ENCODE results near the gene ZP1.

Gene ZP1

GRCh38 chr11:60844045-60844869 lies 23.1 kb upstream of the ZP1 start:
- DNase-seq (ENCODE audit: low spot score) = no peak

- DNase-seq (ENCODE audit: low spot score) = no peak
These were observed 22.5 kb upstream of the ZP1 start for GRCh38 chr11:60844870-60845221.

GRCh38 chr11:60845338-60845737 lies 22.0 kb upstream of the ZP1 start:
- no peak for DNase-seq (ENCODE audit: low spot score)

GRCh38 chr11:60847281-60847680 lies 20.1 kb upstream of the ZP1 start:
- DNase-seq (ENCODE audit: low spot score) = no peak

- no peak for DNase-seq (ENCODE audit: low spot score)
These were observed 19.4 kb upstream of the ZP1 start for GRCh38 chr11:60847896-60848295.

- DNase-seq (ENCODE audit: low spot score) = no peak
These were observed 18.6 kb upstream of the ZP1 start for GRCh38 chr11:60848714-60849151.

GRCh38 chr11:60849641-60850520 lies 17.5 kb upstream of the ZP1 start:
- DNase-seq (ENCODE audit: low spot score) = no peak

- no peak for DNase-seq (ENCODE audit: low spot score)
These were observed 15.8 kb upstream of the ZP1 start for GRCh38 chr11:60851327-60852104.

- no peak for DNase-seq (ENCODE audit: low spot score)
These were observed 15.0 kb upstream of the ZP1 start for GRCh38 chr11:60852117-60852981.

- DNase-seq (ENCODE audit: low spot score) = no peak
These were observed 14.1 kb upstream of the ZP1 start for GRCh38 chr11:60852982-60853950.

- no peak for DNase-seq (ENCODE audit: low spot score)
These were observed 13.0 kb upstream of the ZP1 start for GRCh38 chr11:60854140-60854846.

GRCh38 chr11:60854847-60855725 lies 12.3 kb upstream of the ZP1 start:
- no peak for DNase-seq (ENCODE audit: low spot score)

GRCh38 chr11:60855726-60856633 lies 11.4 kb upstream of the ZP1 start, which contains the start of gene PTGDR2:
Gene PTGDR2 (minus strand): TSS chr11:60855950. CDS start chr11:60853722, 2,228 bp downstream.
- DNase-seq (ENCODE audit: low spot score) = no peak

GRCh38 chr11:60857378-60858232 lies 9.7 kb upstream of the ZP1 start:
- DNase-seq (ENCODE audit: low spot score) = no peak

- no peak for DNase-seq (ENCODE audit: low spot score)
These were observed 9.1 kb upstream of the ZP1 start for GRCh38 chr11:60858236-60858635.

GRCh38 chr11:60858731-60859464 lies 8.4 kb upstream of the ZP1 start:
- DNase-seq (ENCODE audit: low spot score) = no peak
